Endothelial cell of umbilical vein (primary cell): ENCODE measurements around the gene NOP9. TPM values are rescaled to one million over a fixed set of nuclear protein-coding genes. Genes with fewer than 3 reads are reported as not detected.

Source experiments
- BruUV-seq: library from RNA; stranded (reverse); fragments of 400-500 nt; replicated peaks from 2 replicates; lab custom pipeline; 2021; lab: Mats Ljungman, UMichigan
- CTCF ChIA-PET: fragments of 300-600, 350-600 bp; sonication (Branson Sonifier 250); formaldehyde crosslinking; loops from one replicate; lab custom pipeline; 2021; ENCODE audit warnings: antibody characterized with exemption, inconsistent platforms; lab: Charles Lee
- POLR2A ChIA-PET: fragments of 300-600, 350-600 bp; sonication (Branson Sonifier 250); formaldehyde crosslinking; loops from one replicate; lab custom pipeline; 2021; ENCODE audit warnings: antibody characterized with exemption, inconsistent platforms; lab: Charles Lee
- DNase-seq: peaks from one replicate; pipeline ENCODE4 v3.0.0-alpha.2; 2011; ENCODE audit warnings: low read depth, low spot score
- FAIRE-seq: peaks from 2 replicates; lab custom pipeline; 2011; peaks lifted over from hg19 to GRCh38; lab: Jason Lieb, UNC
- H2AFZ ChIP-seq: 2 replicates; pipeline ENCODE4 v1.6.0; 2012; ENCODE audit warnings: low read depth, low read length, control low read depth, inconsistent platforms
- H3K27ac ChIP-seq: 2 replicates; pipeline ENCODE4 v1.5.1; 2011; ENCODE audit warnings: low read depth, mild to moderate bottlenecking, control low read depth, low read length, moderate library complexity; ENCODE audit not compliant: insufficient read depth
- H3K27me3 ChIP-seq, 2 experiments: 2 replicates each; pipeline versions ENCODE4 v1.6.0 to v1.6.1; 2011; ENCODE audit warnings: low read length in 2 of 2, mixed read lengths in 1 of 2; ENCODE audit not compliant: control insufficient read depth in 2 of 2, insufficient read depth in 2 of 2
- H3K36me3 ChIP-seq, 2 experiments: 2 replicates in 1 of 2; 3 replicates in 1 of 2; pipeline ENCODE4 v1.5.1; 2011; ENCODE audit warnings: low read length in 2 of 2, mild to moderate bottlenecking in 1 of 2, moderate library complexity in 1 of 2; ENCODE audit not compliant: control insufficient read depth in 2 of 2, insufficient read depth in 2 of 2; ENCODE audit errors: extremely low read depth in 1 of 2
- H3K4me1 ChIP-seq: 3 replicates; pipeline ENCODE4 v1.5.1; 2011; ENCODE audit warnings: mild to moderate bottlenecking, low read length; ENCODE audit not compliant: control insufficient read depth, insufficient read depth; ENCODE audit errors: extremely low read depth
- H3K4me2 ChIP-seq: 2 replicates; pipeline ENCODE4 v1.6.1; 2011; ENCODE audit warnings: low read length, control low read depth, mixed read lengths; ENCODE audit not compliant: insufficient read depth
- H3K4me3 ChIP-seq, 3 experiments: fragments of 200-600 bp in 1 of 3; sonication (generic), shearing (Covaris generic) in 1 of 3; replicated peaks in 1 of 3; 2 replicates each; pipeline ENCODE4 v1.5.1; 2011 to 2016; ENCODE audit warnings: control low read depth in 3 of 3, low read length in 3 of 3, mild to moderate bottlenecking in 2 of 3, inconsistent platforms in 1 of 3, low read depth in 1 of 3, moderate library complexity in 1 of 3; ENCODE audit not compliant: insufficient read depth in 1 of 3
- H3K79me2 ChIP-seq: 2 replicates; pipeline ENCODE4 v1.6.0; 2012; ENCODE audit warnings: low read length, inconsistent platforms; ENCODE audit not compliant: control insufficient read depth, insufficient read depth
- H3K9ac ChIP-seq: replicated peaks from 2 replicates; pipeline ENCODE3; 2011; ENCODE audit warnings: low read length, control low read depth; ENCODE audit not compliant: insufficient read depth; ENCODE audit errors: extremely low read depth
- H3K9me1 ChIP-seq: replicated peaks from 3 replicates; pipeline ENCODE4 v1.6.0; 2011; ENCODE audit warnings: mild to moderate bottlenecking, low read length; ENCODE audit not compliant: control insufficient read depth, insufficient read depth; ENCODE audit errors: extremely low read depth
- H3K9me3 ChIP-seq: replicated peaks from 2 replicates; pipeline ENCODE4 v1.5.1; 2012; ENCODE audit warnings: low read length, inconsistent platforms; ENCODE audit not compliant: control insufficient read depth, insufficient read depth
- H4K20me1 ChIP-seq: replicated peaks from 2 replicates; pipeline ENCODE3; 2011; ENCODE audit warnings: mild to moderate bottlenecking, low read length; ENCODE audit not compliant: control insufficient read depth, insufficient read depth; ENCODE audit errors: extremely low read depth
- CTCF ChIP-seq, 2 donors: IDR thresholded peaks; 1 replicate in 1 of 2; 2 replicates in 1 of 2; pipeline ENCODE4 v1.5.1; 2011; ENCODE audit warnings: low read length in 2 of 2, mild to moderate bottlenecking in 2 of 2, moderate library complexity in 2 of 2, control low read depth in 1 of 2, inconsistent platforms in 1 of 2, low read depth in 1 of 2; ENCODE audit not compliant: insufficient read depth in 1 of 2; ENCODE audit errors: extremely low read depth in 1 of 2
- EZH2 ChIP-seq: IDR thresholded peaks from 2 replicates; pipeline ENCODE4 v1.6.1; 2012; ENCODE audit warnings: borderline replicate concordance, low read depth, mild to moderate bottlenecking, moderate library complexity, low read length, inconsistent platforms; ENCODE audit not compliant: severe bottlenecking
- FOS ChIP-seq: IDR thresholded peaks from 2 replicates; pipeline ENCODE4 v1.6.1; 2011; ENCODE audit warnings: mild to moderate bottlenecking, low read length, moderate library complexity, borderline replicate concordance; ENCODE audit not compliant: insufficient read depth
- GATA2 ChIP-seq: IDR thresholded peaks from 2 replicates; pipeline ENCODE4 v1.7.0; 2011; ENCODE audit warnings: low read depth, mild to moderate bottlenecking, moderate library complexity, mixed read lengths, low read length; ENCODE audit not compliant: insufficient read length, insufficient read depth
- JUN ChIP-seq: IDR thresholded peaks from 2 replicates; pipeline ENCODE4 v1.6.1; 2011; ENCODE audit warnings: borderline replicate concordance, low read depth; ENCODE audit not compliant: insufficient read length, insufficient read depth
- MAX ChIP-seq: IDR thresholded peaks from 2 replicates; pipeline ENCODE4 v1.6.1; 2011; ENCODE audit not compliant: insufficient read depth, insufficient read length
- MYC ChIP-seq: IDR thresholded peaks from one replicate; pipeline ENCODE4 v1.6.1; 2011; ENCODE audit warnings: mild to moderate bottlenecking, low read depth, low read length
- POLR2A ChIP-seq: IDR thresholded peaks from 2 replicates; pipeline ENCODE4 v1.6.1; 2012; ENCODE audit warnings: low read depth, mild to moderate bottlenecking, control low read depth, low read length
- POLR2AphosphoS5 ChIP-seq: IDR thresholded peaks from 2 replicates; pipeline ENCODE4 v1.6.1; 2012; ENCODE audit warnings: low read depth, mild to moderate bottlenecking, control low read depth, low read length, moderate library complexity; ENCODE audit not compliant: insufficient read depth
- dilution Hi-C: fragments of 300-500 bp; cut with MboI; formaldehyde crosslinking; loops from one replicate; pipeline ENCODE4 v1.15.0; 2019; ENCODE audit warnings: low sequenced_read_pairs; ENCODE audit not compliant: extremely low pct_ligation_motif_present
- intact Hi-C: fragments of 100-400 bp; cut with micrococcal nuclease; formaldehyde crosslinking; loops from one replicate; pipeline ENCODE4 v1.10.0; 2022
- polyA plus RNA-seq, 4 experiments: library from polyadenylated mRNA; depleted of rRNA in 3 of 4; stranded (reverse) in 3 of 4; unstranded in 1 of 4; fragments of >200 nt; gene quantifications; 2 replicates each; pipeline versions ENCODE4 v1.2.1 to v1.2.3, GENCODE V29; 2011 to 2012; ENCODE audit warnings: missing spikeins in 1 of 4
- total RNA-seq: library from RNA; stranded (reverse); gene quantifications from 2 replicates; pipeline ENCODE4 v1.2.3, GENCODE V29; 2021

Gene NOP9
- total and polyA plus RNA-seq, 2 donors (not counting 3 experiments of a cell fraction or from before 2014, with no cell fraction given) = 16.2 to 31.0 TPM

GRCh38 chr14:24252289-24253124 lies 47.1 kb upstream of the NOP9 start:
- no peak overlapping the region for H3K9ac ChIP-seq
- TF ChIP-seq EZH2 = no peak
- TF ChIP-seq MYC = no peak
- TF ChIP-seq POLR2A = no peak
- no peaks in the 10 kb centered on the region for H3K4me1 ChIP-seq
- no TSS peak for BruUV-seq
- intact Hi-C loops (no loop called here), dilution Hi-C loops (no loop called here)
- DNase-seq = no peak
- CTCF ChIA-PET = interaction anchor here (1.1 to 13.0 kb wide), 5 partner anchors 10 to 58 kb away, joined by 3 to 199 read pairs (median 6); partner anchors contain the start of genes CIDEB, DHRS1, LTB4R and LTB4R2
- no peak overlapping the region for H3K27ac ChIP-seq
- no peak for FAIRE-seq
- H3K27me3 ChIP-seq = no peaks in the 10 kb centered on the region
- no peaks in the 10 kb centered on the region for H4K20me1 ChIP-seq
- H3K9me1 ChIP-seq = no peaks in the 10 kb centered on the region
- H2AFZ ChIP-seq = no peak overlapping the region
- H3K36me3 ChIP-seq = peaks cover 0 to 3% of the 10 kb centered on the region in 2 experiments
- no peaks in the 10 kb centered on the region for H3K9me3 ChIP-seq
- no peaks in the 10 kb centered on the region for H3K79me2 ChIP-seq
- H3K4me2 ChIP-seq = no peak overlapping the region
- POLR2A ChIA-PET = interaction anchor here (1.1 kb wide), 1 partner anchor 10 kb away, joined by 6 read pairs; the partner anchor contains the start of gene TINF2
- H3K4me3 ChIP-seq = no peak overlapping the region

GRCh38 chr14:24253936-24254335 lies 45.7 kb upstream of the NOP9 start:
- no peak for TF ChIP-seq FOS
- TF ChIP-seq POLR2A = no peak
- no peak for TF ChIP-seq JUN
- TF ChIP-seq MYC = no peak
- TF ChIP-seq POLR2AphosphoS5 = no peak
- no peak for TF ChIP-seq EZH2
- no peak for TF ChIP-seq GATA2
- TF ChIP-seq CTCF (IDR thresholded peaks at IDR 0.05; ENCODE audit: extremely low read depth in 1 of 2, insufficient read depth in 1 of 2, low read depth in 1 of 2, low read length in 2 of 2) = no peak
- TF ChIP-seq MAX = no peak
- Histone ChIP-seq H3K79me2 (no peaks in the 10 kb centered on the region), H2AFZ (no peak overlapping the region), H3K4me1 (no peaks in the 10 kb centered on the region), H3K36me3 (peaks cover 0 to 3% of the 10 kb centered on the region in 2 experiments), H3K9ac (no peak overlapping the region), H3K27me3 (no peaks in the 10 kb centered on the region), H3K9me1 (no peaks in the 10 kb centered on the region), H4K20me1 (no peaks in the 10 kb centered on the region), H3K9me3 (no peaks in the 10 kb centered on the region), H3K4me3 (no peak overlapping the region), H3K4me2 (no peak overlapping the region), H3K27ac (no peak overlapping the region)
- DNase-seq = no peak
- intact Hi-C loops (no loop called here), dilution Hi-C loops (no loop called here)
- no TSS peak for BruUV-seq
- CTCF ChIA-PET = no interaction called here
- FAIRE-seq = no peak
- POLR2A ChIA-PET = interaction anchor here (1.0 kb wide), 1 partner anchor 13 kb away, joined by 3 read pairs; no protein-coding TSS in a partner anchor
